Measurements from ENCODE around the gene SEMA3C. TPM values are rescaled to one million over a fixed set of nuclear protein-coding genes. Genes with fewer than 3 reads are reported as not detected.

Gene SEMA3C
- total RNA-seq, 1 donor from 2014 or later: 67.8 TPM

DNA sequence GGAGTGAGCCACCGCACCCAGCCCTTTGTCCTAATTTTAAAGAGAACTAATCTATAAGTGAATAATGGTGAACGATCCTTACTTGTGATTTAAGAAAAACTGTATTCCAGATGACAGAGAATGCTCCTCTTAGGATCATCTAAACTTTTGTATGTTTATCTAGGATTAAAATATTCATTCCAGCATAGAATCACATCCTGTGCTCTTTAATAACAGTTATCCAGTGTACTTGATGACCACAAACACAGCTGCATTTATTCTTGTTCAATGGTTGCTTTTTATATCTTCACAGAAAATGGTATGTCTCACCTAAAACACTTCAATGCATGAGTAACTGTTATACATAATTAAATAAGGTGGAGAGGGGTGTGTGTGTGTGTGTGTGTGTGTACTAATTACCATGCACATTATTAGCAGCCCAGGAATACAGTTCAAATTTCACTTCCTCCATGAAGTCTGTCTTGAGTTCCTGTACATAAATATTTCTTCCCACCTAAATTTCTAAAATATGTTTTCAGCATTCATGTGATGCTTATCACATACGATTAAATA, 38.5 kb upstream of the SEMA3C start:
- TF ChIP-seq CTCF (conservative IDR thresholded peaks at IDR 0.05): no peak
- H3K4me1 Mint-ChIP-seq (ENCODE audit: unreplicated experiment): no peaks in the 10 kb centered on the region

DNA sequence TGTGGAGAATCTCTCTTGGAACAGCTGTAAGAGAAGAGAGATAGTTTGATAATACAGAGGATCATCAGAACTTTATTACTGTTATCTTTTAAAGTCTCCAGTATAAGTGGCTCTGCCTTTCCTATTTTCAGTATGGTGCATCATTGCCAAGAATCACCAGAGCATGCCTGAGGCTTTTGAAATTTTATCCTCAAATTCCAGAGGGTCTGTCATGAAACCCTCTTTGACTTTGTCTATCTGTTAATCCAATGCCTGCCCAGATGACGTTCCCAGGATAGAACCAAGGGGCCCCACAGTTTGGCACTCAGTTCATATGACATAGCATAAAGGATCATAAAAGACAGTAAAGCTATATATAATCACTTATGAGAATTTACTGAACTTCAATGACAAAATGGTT, 35.3 kb upstream of the SEMA3C start:
- Mint-ChIP-seq H3K4me1 (ENCODE audit: unreplicated experiment) (no peaks in the 10 kb centered on the region), H3K36me3 (no peaks in the 10 kb centered on the region), H3K27ac (no peak overlapping the region), H3K9me3 (no peaks in the 10 kb centered on the region), H3K4me3 (no peak overlapping the region), H3K27me3 (no peaks in the 10 kb centered on the region)
- TF ChIP-seq CTCF (conservative IDR thresholded peaks at IDR 0.05): no peak
- DNase-seq (ENCODE audit: extremely low spot score, unreplicated experiment): no peak

More for the DNA sequence above, 38.5 kb upstream of the SEMA3C start:
- Mint-ChIP-seq H3K27ac (no peak overlapping the region), H3K36me3 (no peaks in the 10 kb centered on the region), H3K4me3 (no peak overlapping the region), H3K27me3 (no peaks in the 10 kb centered on the region), H3K9me3 (no peaks in the 10 kb centered on the region)
- DNase-seq (ENCODE audit: extremely low spot score, unreplicated experiment): no peak

- TF ChIP-seq CTCF (conservative IDR thresholded peaks at IDR 0.05): no peak
- H3K9me3 Mint-ChIP-seq: no peaks in the 10 kb centered on the region
- DNase-seq (ENCODE audit: extremely low spot score, unreplicated experiment): no peak
- H3K4me1 Mint-ChIP-seq (ENCODE audit: unreplicated experiment): no peaks in the 10 kb centered on the region
- no peak overlapping the region for H3K4me3 Mint-ChIP-seq
- no peaks in the 10 kb centered on the region for H3K27me3 Mint-ChIP-seq
- no peak overlapping the region for H3K27ac Mint-ChIP-seq
- H3K36me3 Mint-ChIP-seq: no peaks in the 10 kb centered on the region
These were observed 31.7 kb upstream of the SEMA3C start for GRCh38 chr7:80950550-80950967.

GRCh38 chr7:80949449-80949848, 30.6 kb upstream of the SEMA3C start:
- Mint-ChIP-seq H3K4me1 (ENCODE audit: unreplicated experiment) (no peaks in the 10 kb centered on the region), H3K36me3 (no peaks in the 10 kb centered on the region), H3K27me3 (no peaks in the 10 kb centered on the region), H3K4me3 (no peak overlapping the region), H3K9me3 (peaks cover 1% of the 10 kb centered on the region), H3K27ac (no peak overlapping the region)
- no peak for DNase-seq (ENCODE audit: extremely low spot score, unreplicated experiment)
- TF ChIP-seq CTCF (conservative IDR thresholded peaks at IDR 0.05): no peak

- Mint-ChIP-seq H3K27ac (no peak overlapping the region), H3K36me3 (no peaks in the 10 kb centered on the region), H3K4me1 (ENCODE audit: unreplicated experiment) (peaks cover 10% of the 10 kb centered on the region), H3K9me3 (peaks cover 7% of the 10 kb centered on the region), H3K4me3 (no peak overlapping the region), H3K27me3 (no peaks in the 10 kb centered on the region)
- DNase-seq (ENCODE audit: extremely low spot score, unreplicated experiment): no peak
- no peak for TF ChIP-seq CTCF (conservative IDR thresholded peaks at IDR 0.05)
These were observed 28.0 kb upstream of the SEMA3C start for GRCh38 chr7:80946858-80947257.

GRCh38 chr7:80945976-80946375, 27.1 kb upstream of the SEMA3C start:
- Mint-ChIP-seq H3K36me3 (no peaks in the 10 kb centered on the region), H3K4me1 (ENCODE audit: unreplicated experiment) (peaks cover 17% of the 10 kb centered on the region), H3K27me3 (no peaks in the 10 kb centered on the region), H3K27ac (no peak overlapping the region), H3K9me3 (peaks cover 7% of the 10 kb centered on the region), H3K4me3 (no peak overlapping the region)
- TF ChIP-seq CTCF (conservative IDR thresholded peaks at IDR 0.05): no peak
- DNase-seq (ENCODE audit: extremely low spot score, unreplicated experiment): no peak
